ENCODE data around the gene TPST2. TPM values are rescaled to one million over a fixed set of nuclear protein-coding genes. Genes with fewer than 3 reads are reported as not detected.

Gene TPST2
- total and polyA plus RNA-seq, 2 of the 4 experiments (the other 2 are of a cell fraction), result 42.5 to 63.6 TPM

- POLR2A ChIA-PET (ENCODE audit: unreplicated experiment), result no interaction called here
- WGBS, 2 experiments (ENCODE audit: extremely low coverage in 2 of 2, insufficient read length in 1 of 2), result 80% methylated on average over 1 of the region's 4 CpGs; no CpG with 5 or more reads in 1 of the 2 experiments
- Histone ChIP-seq H3K4ac (ENCODE audit: low read depth, low read length) (no peak overlapping the region), H2AFZ (replicated peaks; ENCODE audit: low read length, poor library complexity) (no peak overlapping the region), H3K4me3 (ENCODE audit: insufficient read depth, low read depth, low read length) (no peak overlapping the region), H2BK5ac (ENCODE audit: low read depth, low read length, poor library complexity, severe bottlenecking) (no peak overlapping the region), H2AK9ac (replicated peaks; ENCODE audit: low read depth, low read length, poor library complexity) (no peak overlapping the region), H3K36me3 (ENCODE audit: control insufficient read depth, insufficient read depth, low read length) (no peaks in the 10 kb centered on the region), H3K27me3 (ENCODE audit: control insufficient read depth, insufficient read depth, low read length) (peaks cover 33% of the 10 kb centered on the region), H2AK5ac (ENCODE audit: low read depth, low read length) (no peak overlapping the region), H3K27ac (ENCODE audit: insufficient read depth, low read length) (no peak overlapping the region), H3K9me1 (ENCODE audit: insufficient read depth, low read length) (no peaks in the 10 kb centered on the region), H4K20me1 (ENCODE audit: insufficient read depth, low read length) (no peaks in the 10 kb centered on the region), H4K91ac (ENCODE audit: insufficient read depth, low read depth, low read length) (no peak overlapping the region), H3K14ac (replicated peaks; ENCODE audit: low read depth, low read length) (no peak overlapping the region), H3K79me1 (ENCODE audit: low read depth in 1 of 2, low read length in 2 of 2) (no peaks in the 10 kb centered on the region), H3K9ac (ENCODE audit: low read depth, low read length) (no peak overlapping the region), H3K4me2 (ENCODE audit: low read depth, low read length) (no peak overlapping the region), H3K23ac (ENCODE audit: low read depth, low read length) (no peak overlapping the region), H2BK20ac (ENCODE audit: low read depth, low read length) (no peak overlapping the region), H2BK120ac (ENCODE audit: low read depth, low read length) (no peak overlapping the region), H3K9me3 (ENCODE audit: control insufficient read depth, insufficient read depth, low read length) (no peaks in the 10 kb centered on the region), H4K5ac (ENCODE audit: low read depth, low read length) (no peak overlapping the region), H3K18ac (ENCODE audit: low read depth, low read length) (no peak overlapping the region), H3K56ac (ENCODE audit: extremely low read depth, insufficient read depth, low read length) (no peak overlapping the region), H4K8ac (ENCODE audit: low read depth in 2 of 2, low read length in 2 of 2) (no peak overlapping the region), H3K4me1 (ENCODE audit: control insufficient read depth, insufficient read depth, low read length) (no peaks in the 10 kb centered on the region), H2BK15ac (ENCODE audit: low read depth, low read length) (no peak overlapping the region)
- DNase-seq (no peak), ATAC-seq (ENCODE audit: low read depth) (no peak)
- intact Hi-C loops (cut with micrococcal nuclease), result no loop called here
- CTCF ChIA-PET, result no interaction called here
- in situ Hi-C loops (cut with MboI; ENCODE audit: low sequenced_read_pairs), result loop anchor here (10.0 kb wide), 1 partner anchor 62 kb away; no protein-coding TSS in a partner anchor
- no TSS peak for BruUV-seq (replicated peaks)
- dilution Hi-C loops (cut with HindIII; ENCODE audit: low sequenced_read_pairs, unreplicated experiment), result no loop called here
- TF ChIP-seq SMC3 (IDR thresholded peaks at IDR 0.05; ENCODE audit: low read depth, low read length), result no peak
- TF ChIP-seq BHLHE40 (IDR thresholded peaks at IDR 0.05; ENCODE audit: low read depth, low read length), result no peak
- TF ChIP-seq CTCF (conservative IDR thresholded peaks at IDR 0.05; ENCODE audit: low read depth, low read length), result no peak
- no peak for TF ChIP-seq NFE2L2 (IDR thresholded peaks at IDR 0.05; ENCODE audit: low read depth, low read length)
- no peak for TF ChIP-seq RCOR1 (IDR thresholded peaks at IDR 0.05; ENCODE audit: insufficient replicate concordance, low read length)
- no peak for TF ChIP-seq MAFK (IDR thresholded peaks at IDR 0.05; ENCODE audit: low read depth, low read length)
- TF ChIP-seq RFX5 (IDR thresholded peaks at IDR 0.05; ENCODE audit: low read depth, low read length), result no peak
- TF ChIP-seq RAD21 (IDR thresholded peaks at IDR 0.05; ENCODE audit: low read length), result no peak
- no peak for TF ChIP-seq CHD1 (IDR thresholded peaks at IDR 0.05; ENCODE audit: low read depth, low read length)
- no peak for TF ChIP-seq USF2 (IDR thresholded peaks at IDR 0.05; ENCODE audit: low read depth, low read length)
These were observed 7.1 kb upstream of the TPST2 start for GRCh38 chr22:26597026-26597425.
